ENCODE results near the gene NF1. TPM values are rescaled to one million over a fixed set of nuclear protein-coding genes. Genes with fewer than 3 reads are reported as not detected.

Gene NF1
- polyA plus RNA-seq, 3 donors = 1.2 to 7.4 (median 2.1) TPM

- no peak overlapping the region for H3K4me3 ChIP-seq (replicated peaks in 1 of 3; ENCODE audit: low read depth in 2 of 3, low read length in 3 of 3)
- no peak overlapping the region for H3K27ac ChIP-seq (ENCODE audit: low read depth in 1 of 2, low read length in 2 of 2)
- Mint-ChIP-seq H3K27me3 (ENCODE audit: low read depth in 3 of 3) (peaks cover 0 to 2% (median 2%) of the 10 kb centered on the region in 3 donors), H3K4me3 (no peak overlapping the region), H3K9me3 (no peaks in the 10 kb centered on the region), H3K27ac (no peak overlapping the region), H3K36me3 (no peaks in the 10 kb centered on the region), H3K4me1 (peaks cover 1% of the 10 kb centered on the region)
- no peak for DNase-seq
- H3K4me2 ChIP-seq (replicated peaks; ENCODE audit: extremely low read depth, low read length, poor library complexity, severe bottlenecking) = no peak overlapping the region
- intact Hi-C loops (cut with micrococcal nuclease) = no loop called here
- H2AFZ ChIP-seq (ENCODE audit: insufficient read depth, low read depth, low read length, poor library complexity, severe bottlenecking) = no peak overlapping the region
- no peaks in the 10 kb centered on the region for H3K36me3 ChIP-seq (replicated peaks in 1 of 2; ENCODE audit: control insufficient read depth in 1 of 2, insufficient read depth in 2 of 2, low read length in 2 of 2)
- TF ChIP-seq CTCF (IDR thresholded peaks at IDR 0.05) = no peak
- H4K20me1 ChIP-seq (ENCODE audit: insufficient read depth, low read length) = no peaks in the 10 kb centered on the region
- H3K9me3 ChIP-seq (replicated peaks in 1 of 2; ENCODE audit: control insufficient read depth in 1 of 2, insufficient read depth in 1 of 2, low read length in 2 of 2) = no peaks in the 10 kb centered on the region
- H3K79me2 ChIP-seq (ENCODE audit: insufficient read depth, low read length) = no peaks in the 10 kb centered on the region
- no peaks in the 10 kb centered on the region for H3K4me1 ChIP-seq (ENCODE audit: control insufficient read depth in 1 of 2, insufficient read depth in 2 of 2, low read length in 2 of 2)
- no peak overlapping the region for H3K9ac ChIP-seq (ENCODE audit: insufficient read depth, low read length, poor library complexity, severe bottlenecking)
- WGBS (ENCODE audit: insufficient coverage) = no CpG with 5 or more reads among the region's 4 CpGs
- H3K27me3 ChIP-seq (ENCODE audit: control insufficient read depth in 2 of 2, insufficient read depth in 2 of 2, low read length in 2 of 2) = no peaks in the 10 kb centered on the region
These were observed 19.8 kb upstream of the NF1 start for GRCh38 chr17:31074772-31075555.

- WGBS (ENCODE audit: insufficient coverage) = 0% methylated on average over 2 of the region's 4 CpGs
- Histone ChIP-seq H4K20me1 (ENCODE audit: insufficient read depth, low read length) (no peaks in the 10 kb centered on the region), H3K27ac (ENCODE audit: low read depth in 1 of 2, low read length in 2 of 2) (no peak overlapping the region), H3K9ac (ENCODE audit: insufficient read depth, low read length, poor library complexity, severe bottlenecking) (no peak overlapping the region), H2AFZ (ENCODE audit: insufficient read depth, low read depth, low read length, poor library complexity, severe bottlenecking) (no peak overlapping the region), H3K4me1 (ENCODE audit: control insufficient read depth in 1 of 2, insufficient read depth in 2 of 2, low read length in 2 of 2) (no peaks in the 10 kb centered on the region), H3K4me3 (replicated peaks in 1 of 3; ENCODE audit: low read depth in 2 of 3, low read length in 3 of 3) (no peak overlapping the region), H3K4me2 (replicated peaks; ENCODE audit: extremely low read depth, low read length, poor library complexity, severe bottlenecking) (no peak overlapping the region), H3K79me2 (ENCODE audit: insufficient read depth, low read length) (no peaks in the 10 kb centered on the region), H3K9me3 (replicated peaks in 1 of 2; ENCODE audit: control insufficient read depth in 1 of 2, insufficient read depth in 1 of 2, low read length in 2 of 2) (no peaks in the 10 kb centered on the region), H3K36me3 (replicated peaks in 1 of 2; ENCODE audit: control insufficient read depth in 1 of 2, insufficient read depth in 2 of 2, low read length in 2 of 2) (no peaks in the 10 kb centered on the region), H3K27me3 (ENCODE audit: control insufficient read depth in 2 of 2, insufficient read depth in 2 of 2, low read length in 2 of 2) (no peaks in the 10 kb centered on the region)
- TF ChIP-seq CTCF (IDR thresholded peaks at IDR 0.05) = no peak
- Mint-ChIP-seq H3K4me1 (peaks cover 1% of the 10 kb centered on the region), H3K4me3 (no peak overlapping the region), H3K27ac (no peak overlapping the region), H3K36me3 (no peaks in the 10 kb centered on the region), H3K9me3 (no peaks in the 10 kb centered on the region), H3K27me3 (ENCODE audit: low read depth in 3 of 3) (peaks cover 2 to 3% (median 2%) of the 10 kb centered on the region in 3 donors)
- DNase-seq = no peak
- intact Hi-C loops (cut with micrococcal nuclease) = no loop called here
These were observed 16.5 kb upstream of the NF1 start for GRCh38 chr17:31078290-31078689.
